C4-2B (cell line): ENCODE results near the gene TRIM46.

Experiments
- ZFX ChIP-seq: fragments of 450-650 bp; IDR thresholded peaks from 2 replicates; pipeline ENCODE4 v1.6.1; 2017
- TF ChIP-seq, protein P1 (sequence below): fragments of 450-650 bp; conservative IDR thresholded peaks from 2 replicates; pipeline ENCODE4 v1.5.1; 2017; ENCODE audit warnings: mild to moderate bottlenecking

DNA sequence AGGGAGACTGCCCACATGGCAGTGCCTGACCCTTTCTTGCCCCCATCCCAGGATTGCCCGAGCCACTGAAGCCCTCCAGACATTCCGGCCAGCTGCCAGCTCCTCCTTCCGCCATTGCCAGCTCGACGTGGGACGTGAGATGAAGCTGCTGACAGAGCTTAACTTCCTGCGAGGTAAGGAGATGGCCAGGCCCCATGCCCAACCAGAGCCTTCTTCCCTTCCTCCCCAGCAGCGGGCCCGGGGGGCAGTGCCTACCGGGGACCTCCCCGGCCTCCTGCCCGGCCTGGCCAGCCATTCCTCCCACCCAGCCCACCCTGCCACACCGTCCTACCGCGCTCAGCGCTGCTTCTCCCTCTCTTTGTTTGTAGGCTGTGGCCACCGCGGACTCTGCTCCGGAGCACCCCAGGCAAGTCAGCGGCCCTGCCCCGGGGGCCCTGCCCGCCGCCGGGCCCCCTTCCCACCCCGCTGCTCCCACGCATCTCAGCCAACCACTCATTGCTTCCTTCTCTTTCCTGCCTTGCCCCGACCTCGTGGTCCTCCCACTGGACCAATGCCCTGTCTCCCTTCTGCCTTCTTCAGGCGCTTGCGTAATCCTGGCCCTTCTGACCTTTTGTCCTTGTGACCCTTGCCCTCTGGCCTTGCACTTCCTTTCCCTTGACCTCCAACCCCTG is 4.9 kb downstream of the TRIM46 start:
- TF ChIP-seq, protein P1, sequence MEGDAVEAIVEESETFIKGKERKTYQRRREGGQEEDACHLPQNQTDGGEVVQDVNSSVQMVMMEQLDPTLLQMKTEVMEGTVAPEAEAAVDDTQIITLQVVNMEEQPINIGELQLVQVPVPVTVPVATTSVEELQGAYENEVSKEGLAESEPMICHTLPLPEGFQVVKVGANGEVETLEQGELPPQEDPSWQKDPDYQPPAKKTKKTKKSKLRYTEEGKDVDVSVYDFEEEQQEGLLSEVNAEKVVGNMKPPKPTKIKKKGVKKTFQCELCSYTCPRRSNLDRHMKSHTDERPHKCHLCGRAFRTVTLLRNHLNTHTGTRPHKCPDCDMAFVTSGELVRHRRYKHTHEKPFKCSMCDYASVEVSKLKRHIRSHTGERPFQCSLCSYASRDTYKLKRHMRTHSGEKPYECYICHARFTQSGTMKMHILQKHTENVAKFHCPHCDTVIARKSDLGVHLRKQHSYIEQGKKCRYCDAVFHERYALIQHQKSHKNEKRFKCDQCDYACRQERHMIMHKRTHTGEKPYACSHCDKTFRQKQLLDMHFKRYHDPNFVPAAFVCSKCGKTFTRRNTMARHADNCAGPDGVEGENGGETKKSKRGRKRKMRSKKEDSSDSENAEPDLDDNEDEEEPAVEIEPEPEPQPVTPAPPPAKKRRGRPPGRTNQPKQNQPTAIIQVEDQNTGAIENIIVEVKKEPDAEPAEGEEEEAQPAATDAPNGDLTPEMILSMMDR = no peak
- no peak for TF ChIP-seq ZFX
